Stomach (tissue), 4 donors: Measurements from ENCODE around the gene RBM6.

Experiments used
- POLR2A ChIP-seq, 4 donors: fragments of 450-650 bp; IDR thresholded peaks; one replicate each; pipeline ENCODE4 v1.6.1; 2016; ENCODE audit warnings: antibody characterized with exemption in 4 of 4, control low read depth in 2 of 4, mild to moderate bottlenecking in 1 of 4, moderate library complexity in 1 of 4
- TF ChIP-seq, protein P1 (sequence below), 7 experiments: fragments of 450-650 bp in 4 of 7; fragments of 200-600 bp in 3 of 7; sonication (generic) in 3 of 7; IDR thresholded peaks; one replicate each; pipeline ENCODE4 v1.5.1; 2016 to 2019; ENCODE audit warnings: antibody characterized with exemption in 7 of 7, control low read depth in 2 of 7, mild to moderate bottlenecking in 1 of 7

DNA sequence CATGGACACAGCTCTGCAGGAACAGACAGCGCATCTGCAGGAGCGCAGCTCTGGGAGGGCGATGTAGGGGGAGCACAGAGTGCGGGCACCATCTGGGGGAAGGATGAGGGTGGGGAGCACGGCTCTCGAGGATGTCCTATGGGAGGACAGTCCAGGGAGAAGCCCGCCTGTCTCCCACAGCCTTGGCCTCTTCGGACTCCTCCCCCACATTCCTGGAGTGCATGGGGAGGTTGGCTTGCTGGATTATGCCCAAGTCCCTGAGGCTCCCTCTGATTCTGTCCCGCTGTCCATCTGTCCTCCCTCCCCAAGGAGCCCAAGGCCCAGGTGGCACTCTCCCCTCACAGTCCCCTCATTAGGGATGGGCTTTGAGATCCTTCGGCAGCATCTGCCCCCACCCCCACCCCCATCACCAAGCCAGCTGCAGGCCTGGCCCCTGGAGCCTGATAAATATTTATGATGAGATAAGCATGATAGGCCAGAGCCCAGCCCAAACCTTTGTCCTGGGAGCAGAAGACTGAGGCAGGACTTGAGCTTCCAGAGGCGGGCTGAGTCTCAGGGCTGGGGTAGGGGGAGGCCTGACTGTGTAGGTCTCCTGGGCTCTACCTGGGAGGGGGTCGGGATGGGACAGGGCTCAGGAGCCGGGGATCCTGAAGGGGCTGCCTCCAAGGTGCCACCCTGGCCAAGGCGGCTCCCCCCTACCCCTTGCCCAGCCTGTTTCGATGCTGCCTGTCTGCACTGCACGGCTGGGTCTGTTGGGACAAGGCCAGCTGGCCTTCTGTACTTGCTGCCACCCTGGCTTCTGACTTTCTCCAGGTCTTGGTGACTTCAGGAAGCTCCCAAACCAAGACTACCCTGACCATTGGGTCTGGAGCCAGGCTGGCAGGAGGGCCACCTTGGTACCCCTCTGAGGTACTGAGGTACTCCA lies 186.6 kb downstream of the RBM6 start:
- TF ChIP-seq, protein P1, sequence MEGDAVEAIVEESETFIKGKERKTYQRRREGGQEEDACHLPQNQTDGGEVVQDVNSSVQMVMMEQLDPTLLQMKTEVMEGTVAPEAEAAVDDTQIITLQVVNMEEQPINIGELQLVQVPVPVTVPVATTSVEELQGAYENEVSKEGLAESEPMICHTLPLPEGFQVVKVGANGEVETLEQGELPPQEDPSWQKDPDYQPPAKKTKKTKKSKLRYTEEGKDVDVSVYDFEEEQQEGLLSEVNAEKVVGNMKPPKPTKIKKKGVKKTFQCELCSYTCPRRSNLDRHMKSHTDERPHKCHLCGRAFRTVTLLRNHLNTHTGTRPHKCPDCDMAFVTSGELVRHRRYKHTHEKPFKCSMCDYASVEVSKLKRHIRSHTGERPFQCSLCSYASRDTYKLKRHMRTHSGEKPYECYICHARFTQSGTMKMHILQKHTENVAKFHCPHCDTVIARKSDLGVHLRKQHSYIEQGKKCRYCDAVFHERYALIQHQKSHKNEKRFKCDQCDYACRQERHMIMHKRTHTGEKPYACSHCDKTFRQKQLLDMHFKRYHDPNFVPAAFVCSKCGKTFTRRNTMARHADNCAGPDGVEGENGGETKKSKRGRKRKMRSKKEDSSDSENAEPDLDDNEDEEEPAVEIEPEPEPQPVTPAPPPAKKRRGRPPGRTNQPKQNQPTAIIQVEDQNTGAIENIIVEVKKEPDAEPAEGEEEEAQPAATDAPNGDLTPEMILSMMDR (IDR thresholded peaks at IDR 0.05), result no peak
- TF ChIP-seq POLR2A (IDR thresholded peaks at IDR 0.05), result no peak
